Heart left ventricle (tissue), 13 donors: ENCODE data around the gene RNASEH2B.

Experiments
- POLR2A ChIP-seq, 2 donors: fragments of 450-650 bp; IDR thresholded peaks; one replicate each; pipeline ENCODE4 v1.6.1; 2017; ENCODE audit warnings: antibody characterized with exemption in 2 of 2, mild to moderate bottlenecking in 2 of 2, moderate library complexity in 2 of 2
- TF ChIP-seq, protein P1 (sequence below), 12 donors: fragments of 200-600 bp; sonication (generic) in 4 of 12; IDR thresholded peaks; one replicate each; pipeline versions ENCODE4 v1.5.0 to v1.8.0; 2018 to 2022; ENCODE audit warnings: antibody characterized with exemption in 12 of 12, mild to moderate bottlenecking in 5 of 12
- donor health status: ischemic (EF 13 %, LVEDD 7.1; RV severe dilation, severe dysfunction).
- donor health status: DM: no; HTN: yes; CAD: no.
- donor health status: DM: no; HTN: no; CAD: no.
- donor health status: ischemic (EF 25% LVEDD 6.9; RV normal size, moderate dysfunction).
- donor health status: ischemic (EF 25% LVEDD 5.7; RV mildly dilated, moderate dysfunction).
- donor health status: ischemic (EF 35%, LVEDD 5.7; RV mildly dilated, moderate dysfunction).
- donor health status: nonischemic (EF 11% LVEDD 7.7; RV severe dilation, severe dysfunction).
- donor health status: DM: yes; HTN: yes; CAD: no.
- donor health status: PGD.
- donor health status: ischemic (EF 29% LVEDD 5.4; RV normal size, mild dysfunction).
- donor health status: nonischemic (EF 23%, LVEDD 6.1; RV moderate dilation, normal function).

DNA sequence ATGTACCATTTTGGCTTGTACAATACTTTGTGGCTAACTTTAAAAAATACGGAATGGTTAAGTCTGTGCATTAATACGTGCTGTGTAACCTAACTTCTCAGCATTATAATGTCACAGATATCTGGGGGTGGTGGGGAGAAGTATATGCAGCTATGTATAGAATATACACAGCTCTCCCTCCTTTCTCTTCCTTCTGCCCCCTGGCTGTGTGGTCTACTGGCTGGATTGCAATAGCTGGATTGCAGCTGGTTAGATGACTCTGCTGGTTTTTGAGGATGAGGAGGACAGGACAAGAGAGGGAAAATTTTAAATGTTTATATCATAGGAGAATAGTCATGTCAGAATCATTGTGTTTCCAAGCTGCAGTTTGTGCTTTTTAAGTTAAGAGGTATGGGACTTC is 9.7 kb downstream of the RNASEH2B start:
- TF ChIP-seq POLR2A (IDR thresholded peaks at IDR 0.05) = no peak
- TF ChIP-seq, protein P1, sequence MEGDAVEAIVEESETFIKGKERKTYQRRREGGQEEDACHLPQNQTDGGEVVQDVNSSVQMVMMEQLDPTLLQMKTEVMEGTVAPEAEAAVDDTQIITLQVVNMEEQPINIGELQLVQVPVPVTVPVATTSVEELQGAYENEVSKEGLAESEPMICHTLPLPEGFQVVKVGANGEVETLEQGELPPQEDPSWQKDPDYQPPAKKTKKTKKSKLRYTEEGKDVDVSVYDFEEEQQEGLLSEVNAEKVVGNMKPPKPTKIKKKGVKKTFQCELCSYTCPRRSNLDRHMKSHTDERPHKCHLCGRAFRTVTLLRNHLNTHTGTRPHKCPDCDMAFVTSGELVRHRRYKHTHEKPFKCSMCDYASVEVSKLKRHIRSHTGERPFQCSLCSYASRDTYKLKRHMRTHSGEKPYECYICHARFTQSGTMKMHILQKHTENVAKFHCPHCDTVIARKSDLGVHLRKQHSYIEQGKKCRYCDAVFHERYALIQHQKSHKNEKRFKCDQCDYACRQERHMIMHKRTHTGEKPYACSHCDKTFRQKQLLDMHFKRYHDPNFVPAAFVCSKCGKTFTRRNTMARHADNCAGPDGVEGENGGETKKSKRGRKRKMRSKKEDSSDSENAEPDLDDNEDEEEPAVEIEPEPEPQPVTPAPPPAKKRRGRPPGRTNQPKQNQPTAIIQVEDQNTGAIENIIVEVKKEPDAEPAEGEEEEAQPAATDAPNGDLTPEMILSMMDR (IDR thresholded peaks at IDR 0.05) = no peak
